ENCODE measurements around the gene PLXNB1. TPM values are rescaled to one million over a fixed set of nuclear protein-coding genes. Genes with fewer than 3 reads are reported as not detected.

PLXNB1 gene
- total RNA-seq, 4 donors from 2014 or later = 129 to 530 (median 245) TPM

DNA sequence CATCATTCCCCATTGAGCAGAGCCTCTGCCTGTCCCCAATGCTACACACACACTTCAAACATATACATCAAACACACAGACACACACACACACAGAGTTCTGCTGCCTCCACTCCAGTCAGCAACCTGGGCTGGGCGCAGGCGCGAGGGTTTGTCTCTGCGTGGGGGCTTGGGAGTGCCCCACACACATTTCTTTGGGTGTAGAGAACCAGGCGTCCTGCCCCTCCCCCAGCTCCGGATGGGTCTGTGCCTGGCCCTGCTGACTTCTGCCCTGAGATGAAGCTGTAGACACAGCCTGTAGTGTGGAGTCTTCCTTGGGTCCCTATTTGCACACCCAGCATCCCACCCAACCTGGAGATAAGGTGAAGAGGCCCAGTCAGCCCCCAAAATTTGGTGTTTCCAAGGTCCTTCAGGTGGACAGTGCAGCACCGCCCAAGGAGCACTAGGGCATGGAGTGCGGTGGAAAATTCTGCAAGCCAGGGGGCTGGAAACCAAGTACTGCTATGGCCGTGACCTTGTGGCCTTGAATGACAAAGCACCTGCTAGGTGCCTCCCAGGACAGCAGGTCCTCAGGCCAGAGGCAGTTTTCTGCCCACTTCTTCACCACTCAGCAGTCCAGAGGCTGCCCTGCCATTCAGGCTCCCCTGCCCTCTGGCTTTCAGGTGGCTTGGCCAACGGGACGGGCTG, 31.0 kb downstream of the PLXNB1 start:
- intact Hi-C loops (cut with DNase I; ENCODE audit: low total_unique reads) (no loop called here), in situ Hi-C loops (cut with MboI; ENCODE audit: low pct_ligation_motif_present in 1 of 4, low pct_unique_long_range_greater_than_20kb in 1 of 4, low sequenced_read_pairs in 3 of 4) (loop anchor here in 1 of 4 donors (5.0 kb wide), 1 partner anchor 38 kb away; no protein-coding TSS in a partner anchor)
- peaks cover 8% of the 10 kb centered on the region for H3K27me3 ChIP-seq
- H3K9me3 ChIP-seq = no peaks in the 10 kb centered on the region
- no peak overlapping the region for H3K27ac ChIP-seq
- 58% methylated on average over 11 of the region's 11 CpGs; no CpG with 5 or more reads in 1 of the 2 donors for WGBS, 2 donors (ENCODE audit: low coverage in 1 of 2)
- peaks cover 0 to 2% (median 0%) of the 10 kb centered on the region in 4 donors for H3K36me3 ChIP-seq
- no peak overlapping the region for H3K4me3 ChIP-seq
- H3K4me1 ChIP-seq = peaks cover 3 to 16% (median 7%) of the 10 kb centered on the region in 4 donors
- DNase-seq = no peak
- TF ChIP-seq POLR2A (IDR thresholded peaks at IDR 0.05) (no peak), EP300 (IDR thresholded peaks at IDR 0.05; ENCODE audit: low read depth) (no peak), POLR2AphosphoS5 (IDR thresholded peaks at IDR 0.05) (no peak)
- TF ChIP-seq, protein P1, sequence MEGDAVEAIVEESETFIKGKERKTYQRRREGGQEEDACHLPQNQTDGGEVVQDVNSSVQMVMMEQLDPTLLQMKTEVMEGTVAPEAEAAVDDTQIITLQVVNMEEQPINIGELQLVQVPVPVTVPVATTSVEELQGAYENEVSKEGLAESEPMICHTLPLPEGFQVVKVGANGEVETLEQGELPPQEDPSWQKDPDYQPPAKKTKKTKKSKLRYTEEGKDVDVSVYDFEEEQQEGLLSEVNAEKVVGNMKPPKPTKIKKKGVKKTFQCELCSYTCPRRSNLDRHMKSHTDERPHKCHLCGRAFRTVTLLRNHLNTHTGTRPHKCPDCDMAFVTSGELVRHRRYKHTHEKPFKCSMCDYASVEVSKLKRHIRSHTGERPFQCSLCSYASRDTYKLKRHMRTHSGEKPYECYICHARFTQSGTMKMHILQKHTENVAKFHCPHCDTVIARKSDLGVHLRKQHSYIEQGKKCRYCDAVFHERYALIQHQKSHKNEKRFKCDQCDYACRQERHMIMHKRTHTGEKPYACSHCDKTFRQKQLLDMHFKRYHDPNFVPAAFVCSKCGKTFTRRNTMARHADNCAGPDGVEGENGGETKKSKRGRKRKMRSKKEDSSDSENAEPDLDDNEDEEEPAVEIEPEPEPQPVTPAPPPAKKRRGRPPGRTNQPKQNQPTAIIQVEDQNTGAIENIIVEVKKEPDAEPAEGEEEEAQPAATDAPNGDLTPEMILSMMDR (IDR thresholded peaks at IDR 0.05) = no peak

DNA sequence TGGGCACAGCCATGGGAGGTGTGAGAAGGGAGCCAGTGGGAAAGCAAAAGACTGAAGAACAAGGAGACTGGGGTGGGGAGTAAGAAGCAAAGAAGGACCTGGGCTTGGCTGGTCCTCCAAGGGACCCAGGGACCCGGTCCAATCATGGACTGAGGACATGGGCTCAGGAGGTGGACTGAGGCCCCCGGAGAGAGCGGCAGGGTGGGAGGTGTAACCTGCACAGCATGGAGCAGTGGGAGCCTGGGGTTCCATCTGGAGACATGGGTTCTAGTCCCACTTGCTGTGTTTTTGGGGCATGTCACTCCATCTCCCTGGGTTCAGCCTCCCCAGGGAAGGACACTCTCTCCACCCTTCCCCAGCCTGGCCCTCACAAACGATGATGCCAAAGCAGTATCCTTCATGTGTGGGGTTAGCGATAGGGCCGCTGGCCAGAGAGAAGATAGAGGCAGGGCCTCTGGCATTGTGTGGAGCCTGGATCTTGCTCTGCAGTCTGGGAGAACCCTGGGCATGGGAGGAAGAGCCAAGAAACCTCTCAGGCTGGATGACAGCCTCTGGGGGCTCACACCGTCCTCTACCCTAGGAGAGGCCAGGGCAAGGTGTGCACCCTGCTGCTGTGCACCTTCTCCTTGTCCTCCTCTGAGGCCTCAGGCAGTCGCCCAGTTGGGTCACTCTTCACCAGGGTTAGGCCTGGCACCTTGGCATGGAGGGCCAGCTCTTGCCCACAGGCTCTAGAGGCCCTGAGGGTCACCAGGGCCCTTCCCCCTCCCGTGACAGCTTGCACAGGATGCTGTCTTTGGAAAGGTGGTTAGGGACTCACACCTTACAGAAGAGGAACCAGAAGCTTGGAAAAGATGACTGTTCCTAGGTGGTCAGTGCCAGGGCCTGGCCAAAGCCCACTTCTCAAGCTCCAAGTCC, 31.9 kb downstream of the PLXNB1 start:
- H3K4me3 ChIP-seq = no peak overlapping the region
- in situ Hi-C loops (cut with MboI; ENCODE audit: low pct_ligation_motif_present in 1 of 4, low pct_unique_long_range_greater_than_20kb in 1 of 4, low sequenced_read_pairs in 3 of 4) = loop anchor here in 1 of 4 donors (5.0 kb wide), 1 partner anchor 39 kb away; no protein-coding TSS in a partner anchor
- H3K36me3 ChIP-seq = no peaks in the 10 kb centered on the region
- intact Hi-C loops (cut with DNase I; ENCODE audit: low total_unique reads) = no loop called here
- no peak overlapping the region for H3K27ac ChIP-seq
- peaks cover 12% of the 10 kb centered on the region for H3K27me3 ChIP-seq
- peaks cover 3 to 16% (median 7%) of the 10 kb centered on the region in 4 donors for H3K4me1 ChIP-seq
- 13 to 62% methylated on average over 1 to 9 of the region's 9 CpGs for WGBS, 2 donors (ENCODE audit: low coverage in 1 of 2)
- DNase-seq = no peak
- TF ChIP-seq POLR2AphosphoS5 (IDR thresholded peaks at IDR 0.05) = no peak
- TF ChIP-seq, protein P1 (IDR thresholded peaks at IDR 0.05) = no peak
- TF ChIP-seq POLR2A (IDR thresholded peaks at IDR 0.05) = no peak
- H3K9me3 ChIP-seq = no peaks in the 10 kb centered on the region

DNA sequence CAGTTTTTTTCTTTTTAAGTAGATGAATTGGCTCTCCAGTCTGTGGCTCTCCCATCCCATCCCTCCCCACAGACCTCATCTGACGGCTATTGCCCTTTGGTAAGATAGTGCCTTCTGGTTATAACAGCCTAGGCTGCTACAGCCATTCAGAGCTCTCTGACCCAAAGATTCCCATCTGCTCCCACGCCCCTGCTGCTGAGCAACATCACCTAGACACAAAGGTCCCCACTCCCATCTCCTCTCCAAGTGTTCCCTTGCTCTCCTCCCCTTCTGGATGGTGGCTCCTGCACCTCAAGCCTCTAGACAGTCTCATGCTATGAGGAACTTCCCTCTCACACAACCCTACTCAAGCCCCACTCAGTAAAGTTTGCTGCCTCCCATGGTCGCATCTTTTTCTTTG, 34.2 kb downstream of the PLXNB1 start:
- TF ChIP-seq EP300 (IDR thresholded peaks at IDR 0.05; ENCODE audit: low read depth) (no peak), POLR2AphosphoS5 (IDR thresholded peaks at IDR 0.05) (no peak), POLR2A (IDR thresholded peaks at IDR 0.05) (no peak)
- TF ChIP-seq, protein P1 (IDR thresholded peaks at IDR 0.05) = no peak
- in situ Hi-C loops (cut with MboI; ENCODE audit: low pct_ligation_motif_present in 1 of 4, low pct_unique_long_range_greater_than_20kb in 1 of 4, low sequenced_read_pairs in 3 of 4) = loop anchor here in 1 of 4 donors (5.0 kb wide), 1 partner anchor 42 kb away; no protein-coding TSS in a partner anchor

DNA sequence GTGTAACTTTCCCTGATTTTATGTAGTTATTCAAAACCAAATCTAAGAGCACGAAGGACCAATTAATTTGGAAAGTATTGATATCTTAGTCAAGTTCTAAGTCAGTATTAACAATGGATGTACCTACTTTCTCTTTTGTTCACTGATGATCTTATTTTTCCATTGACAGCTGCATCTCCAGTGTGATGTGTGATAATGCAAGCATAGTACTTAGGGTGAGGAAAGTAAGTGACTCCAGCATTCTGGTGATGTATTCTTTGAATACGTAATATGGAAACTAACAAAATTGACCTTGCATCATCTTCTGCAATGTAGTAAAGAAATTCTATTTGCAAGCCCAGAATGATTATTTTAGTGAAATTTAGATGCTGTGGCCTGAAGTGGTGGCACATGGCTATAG, 35.5 kb downstream of the PLXNB1 start:
- Histone ChIP-seq H3K4me1 (no peaks in the 10 kb centered on the region), H3K36me3 (no peaks in the 10 kb centered on the region), H3K27ac (no peak overlapping the region), H3K27me3 (peaks cover 13% of the 10 kb centered on the region), H3K4me3 (no peak overlapping the region), H3K9me3 (no peaks in the 10 kb centered on the region)
- intact Hi-C loops (cut with DNase I; ENCODE audit: low total_unique reads) = no loop called here
- in situ Hi-C loops (cut with MboI; ENCODE audit: low pct_ligation_motif_present in 1 of 4, low pct_unique_long_range_greater_than_20kb in 1 of 4, low sequenced_read_pairs in 3 of 4) = no loop called here
- TF ChIP-seq, protein P1 (IDR thresholded peaks at IDR 0.05) = no peak
- TF ChIP-seq POLR2AphosphoS5 (IDR thresholded peaks at IDR 0.05) = no peak
- DNase-seq = no peak
- WGBS, 2 donors (ENCODE audit: low coverage in 1 of 2) = 82 to 90% methylated on average over 2 of the region's 2 CpGs

More for the DNA sequence above, 34.2 kb downstream of the PLXNB1 start:
- H3K36me3 ChIP-seq = no peaks in the 10 kb centered on the region
- WGBS, 2 donors (ENCODE audit: low coverage in 1 of 2) = 50 to 65% methylated on average over 1 to 3 of the region's 3 CpGs
- no peak overlapping the region for H3K4me3 ChIP-seq
- H3K4me1 ChIP-seq = no peaks in the 10 kb centered on the region
- intact Hi-C loops (cut with DNase I; ENCODE audit: low total_unique reads) = no loop called here
- no peaks in the 10 kb centered on the region for H3K9me3 ChIP-seq
- H3K27ac ChIP-seq = no peak overlapping the region
- no peak for DNase-seq
- H3K27me3 ChIP-seq = peaks cover 13% of the 10 kb centered on the region
